ENCODE results near the gene ZMYND15. TPM values are rescaled to one million over a fixed set of nuclear protein-coding genes. Genes with fewer than 3 reads are reported as not detected.

Gene ZMYND15
- total RNA-seq, 2 donors from 2014 or later: 0.91 to 7.3 TPM

GRCh38 chr17:4738136-4739121 lies 1.2 kb upstream of the ZMYND15 start:
- TF ChIP-seq, protein P1, sequence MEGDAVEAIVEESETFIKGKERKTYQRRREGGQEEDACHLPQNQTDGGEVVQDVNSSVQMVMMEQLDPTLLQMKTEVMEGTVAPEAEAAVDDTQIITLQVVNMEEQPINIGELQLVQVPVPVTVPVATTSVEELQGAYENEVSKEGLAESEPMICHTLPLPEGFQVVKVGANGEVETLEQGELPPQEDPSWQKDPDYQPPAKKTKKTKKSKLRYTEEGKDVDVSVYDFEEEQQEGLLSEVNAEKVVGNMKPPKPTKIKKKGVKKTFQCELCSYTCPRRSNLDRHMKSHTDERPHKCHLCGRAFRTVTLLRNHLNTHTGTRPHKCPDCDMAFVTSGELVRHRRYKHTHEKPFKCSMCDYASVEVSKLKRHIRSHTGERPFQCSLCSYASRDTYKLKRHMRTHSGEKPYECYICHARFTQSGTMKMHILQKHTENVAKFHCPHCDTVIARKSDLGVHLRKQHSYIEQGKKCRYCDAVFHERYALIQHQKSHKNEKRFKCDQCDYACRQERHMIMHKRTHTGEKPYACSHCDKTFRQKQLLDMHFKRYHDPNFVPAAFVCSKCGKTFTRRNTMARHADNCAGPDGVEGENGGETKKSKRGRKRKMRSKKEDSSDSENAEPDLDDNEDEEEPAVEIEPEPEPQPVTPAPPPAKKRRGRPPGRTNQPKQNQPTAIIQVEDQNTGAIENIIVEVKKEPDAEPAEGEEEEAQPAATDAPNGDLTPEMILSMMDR (IDR thresholded peaks at IDR 0.05): no peak
- TF ChIP-seq POLR2A (IDR thresholded peaks at IDR 0.05): peak; percentile 68
- peak; percentile 57 for TF ChIP-seq POLR2AphosphoS5 (IDR thresholded peaks at IDR 0.05)
- Histone ChIP-seq H3K9me3 (no peaks in the 10 kb centered on the region), H3K4me3 (peak overlapping the region; percentile 59 to 71), H3K27ac (peak overlapping the region; percentile 75 to 78), H3K4me1 (replicated peaks) (no peaks in the 10 kb centered on the region), H3K27me3 (replicated peaks; ENCODE audit: insufficient read depth) (no peaks in the 10 kb centered on the region), H3K36me3 (no peaks in the 10 kb centered on the region)
- intact Hi-C loops (cut with DNase I): no loop called here
- DNase-seq (ENCODE audit: low spot score): peak; percentile 42
- WGBS: 17% methylated on average over 41 of the region's 41 CpGs

GRCh38 chr17:4740025-4740351 lies 355 bp downstream of the ZMYND15 start:
- Histone ChIP-seq H3K27ac (peak overlapping the region; percentile 75 to 78), H3K9me3 (no peaks in the 10 kb centered on the region), H3K4me1 (replicated peaks) (no peaks in the 10 kb centered on the region), H3K27me3 (replicated peaks; ENCODE audit: insufficient read depth) (no peaks in the 10 kb centered on the region), H3K4me3 (peak overlapping the region; percentile 59 to 71), H3K36me3 (no peaks in the 10 kb centered on the region)
- no peak for TF ChIP-seq POLR2AphosphoS5 (IDR thresholded peaks at IDR 0.05)
- TF ChIP-seq, protein P1 (IDR thresholded peaks at IDR 0.05): no peak
- TF ChIP-seq POLR2A (IDR thresholded peaks at IDR 0.05): no peak
- DNase-seq (ENCODE audit: low spot score): no peak
- intact Hi-C loops (cut with DNase I): no loop called here
- WGBS: 3% methylated on average over 12 of the region's 13 CpGs

GRCh38 chr17:4740584-4740983 lies 951 bp downstream of the ZMYND15 start:
- Histone ChIP-seq H3K9me3 (no peaks in the 10 kb centered on the region), H3K27me3 (replicated peaks; ENCODE audit: insufficient read depth) (no peaks in the 10 kb centered on the region), H3K4me3 (no peak overlapping the region), H3K36me3 (no peaks in the 10 kb centered on the region), H3K27ac (no peak overlapping the region), H3K4me1 (replicated peaks) (no peaks in the 10 kb centered on the region)
- TF ChIP-seq POLR2AphosphoS5 (IDR thresholded peaks at IDR 0.05) (no peak), POLR2A (IDR thresholded peaks at IDR 0.05) (no peak)
- TF ChIP-seq, protein P1 (IDR thresholded peaks at IDR 0.05): no peak
- intact Hi-C loops (cut with DNase I): no loop called here
- no peak for DNase-seq (ENCODE audit: low spot score)
- WGBS: 96% methylated on average over 8 of the region's 8 CpGs

- 94% methylated on average over 8 of the region's 8 CpGs for WGBS
- intact Hi-C loops (cut with DNase I): no loop called here
- no peaks in the 10 kb centered on the region for H3K9me3 ChIP-seq
Observed at GRCh38 chr17:4741544-4741943, 1.9 kb downstream of the ZMYND15 start.

More at GRCh38 chr17:4741544-4741943, 1.9 kb downstream of the ZMYND15 start:
- Histone ChIP-seq H3K36me3 (no peaks in the 10 kb centered on the region), H3K27me3 (replicated peaks; ENCODE audit: insufficient read depth) (no peaks in the 10 kb centered on the region), H3K4me1 (replicated peaks) (no peaks in the 10 kb centered on the region), H3K4me3 (no peak overlapping the region), H3K27ac (no peak overlapping the region)
- no peak for DNase-seq (ENCODE audit: low spot score)
- TF ChIP-seq, protein P1 (IDR thresholded peaks at IDR 0.05): no peak
- no peak for TF ChIP-seq POLR2A (IDR thresholded peaks at IDR 0.05)

Measured in prostate gland (tissue), 2 donors.